ENCODE data around the gene RTKN2.
A peak's percentile ranks its signal among the peaks of the same experiment; 100 is the strongest.
"Not testable (repeated sequence)": the region's sequence is repeated elsewhere in the genome, so short reads cannot be mapped to it uniquely, and the experiment has no call there.

The RTKN2 gene

DNA sequence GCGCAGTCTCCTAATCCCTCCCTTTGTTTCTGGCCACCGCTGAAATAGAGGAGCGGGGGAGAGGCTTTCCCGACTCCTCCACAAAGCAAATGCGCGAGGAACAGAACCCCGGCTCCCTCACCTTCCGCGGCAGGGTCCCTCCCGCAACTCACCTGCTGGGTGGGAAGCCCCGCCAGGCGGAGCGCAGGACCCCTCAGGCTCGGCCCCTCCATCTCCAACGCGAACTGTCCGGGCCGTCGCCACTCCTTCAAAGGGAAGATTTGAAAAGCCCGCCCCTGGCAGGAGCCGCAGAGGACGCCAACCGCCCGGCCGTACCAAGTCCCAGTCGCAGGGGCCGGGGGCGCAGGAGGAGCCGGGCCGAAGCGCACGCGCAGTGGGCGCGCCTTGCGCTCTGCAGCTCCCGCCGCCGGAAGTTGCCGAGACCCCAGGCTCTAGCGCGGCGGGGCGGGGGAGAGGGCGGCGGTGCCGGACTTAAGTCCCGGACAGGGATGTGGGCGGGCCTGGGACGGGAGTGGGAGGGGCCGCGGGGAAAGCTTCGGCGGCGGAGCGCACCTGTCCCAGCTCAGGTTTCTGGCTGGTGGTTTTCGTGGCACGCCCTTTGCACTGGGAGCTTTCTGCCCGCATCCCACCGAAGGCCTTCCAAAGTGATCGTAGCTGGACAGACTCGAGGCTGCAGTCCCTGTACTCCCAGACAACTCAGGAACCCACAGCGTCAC is at the start of gene RTKN2:
Gene RTKN2 (minus strand): TSS at position 446 of the 716 bp plus-strand sequence. CDS start 234 bp downstream, at position 212.
- peaks cover 15% of the 10 kb centered on the region for H3K27me3 ChIP-seq (ENCODE audit: control insufficient read depth, insufficient read depth, low read length)
- peak within 1 kb of the TSS; percentile 81 for H3K9ac ChIP-seq (ENCODE audit: low read depth, low read length)
- H3K9me3 ChIP-seq (ENCODE audit: control insufficient read depth, insufficient read depth, low read length) = no peaks in the 10 kb centered on the region
- H3K4me1 ChIP-seq (ENCODE audit: control insufficient read depth, insufficient read depth, low read length) = peaks cover 11% of the 10 kb centered on the region
- no peaks in the 10 kb centered on the region for H3K36me3 ChIP-seq (ENCODE audit: control insufficient read depth, insufficient read depth, low read length)
- peak within 1 kb of the TSS; percentile 74 for H3K4me3 ChIP-seq (ENCODE audit: low read depth, low read length)

DNA sequence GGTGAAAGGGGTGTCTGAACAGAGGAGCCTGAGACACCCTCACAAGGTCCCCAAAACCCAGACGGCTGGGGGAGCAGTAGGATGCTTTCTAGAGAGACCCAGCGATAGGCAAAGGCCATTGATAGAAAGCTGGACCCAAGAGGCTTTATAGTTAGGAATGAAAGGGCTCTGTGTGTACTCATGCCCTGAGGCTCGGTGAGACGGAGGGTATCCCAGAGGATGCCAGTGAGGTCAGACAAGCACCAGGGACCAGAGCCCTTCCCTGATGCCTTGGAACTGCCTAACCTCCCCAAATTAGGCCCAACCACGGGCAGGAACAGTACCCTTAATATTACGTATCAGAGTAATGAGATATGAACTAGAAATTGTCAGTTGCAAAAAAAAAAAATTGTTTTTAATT is 48.6 kb upstream of the RTKN2 start:
- Histone ChIP-seq H3K4me3 (ENCODE audit: low read depth, low read length) (no peak overlapping the region), H3K36me3 (ENCODE audit: control insufficient read depth, insufficient read depth, low read length) (no peaks in the 10 kb centered on the region), H3K4me1 (ENCODE audit: control insufficient read depth, insufficient read depth, low read length) (no peaks in the 10 kb centered on the region), H3K9me3 (ENCODE audit: control insufficient read depth, insufficient read depth, low read length) (no peaks in the 10 kb centered on the region), H3K27me3 (ENCODE audit: control insufficient read depth, insufficient read depth, low read length) (no peaks in the 10 kb centered on the region), H3K9ac (ENCODE audit: low read depth, low read length) (no peak overlapping the region)

- Histone ChIP-seq H3K9me3 (ENCODE audit: control insufficient read depth, insufficient read depth, low read length) (no peaks in the 10 kb centered on the region), H3K4me3 (ENCODE audit: low read depth, low read length) (no peak overlapping the region), H3K9ac (ENCODE audit: low read depth, low read length) (no peak overlapping the region), H3K36me3 (ENCODE audit: control insufficient read depth, insufficient read depth, low read length) (no peaks in the 10 kb centered on the region), H3K27me3 (ENCODE audit: control insufficient read depth, insufficient read depth, low read length) (no peaks in the 10 kb centered on the region), H3K4me1 (ENCODE audit: control insufficient read depth, insufficient read depth, low read length) (no peaks in the 10 kb centered on the region)
These were observed 40.6 kb upstream of the RTKN2 start for GRCh38 chr10:62309254-62309653.

DNA sequence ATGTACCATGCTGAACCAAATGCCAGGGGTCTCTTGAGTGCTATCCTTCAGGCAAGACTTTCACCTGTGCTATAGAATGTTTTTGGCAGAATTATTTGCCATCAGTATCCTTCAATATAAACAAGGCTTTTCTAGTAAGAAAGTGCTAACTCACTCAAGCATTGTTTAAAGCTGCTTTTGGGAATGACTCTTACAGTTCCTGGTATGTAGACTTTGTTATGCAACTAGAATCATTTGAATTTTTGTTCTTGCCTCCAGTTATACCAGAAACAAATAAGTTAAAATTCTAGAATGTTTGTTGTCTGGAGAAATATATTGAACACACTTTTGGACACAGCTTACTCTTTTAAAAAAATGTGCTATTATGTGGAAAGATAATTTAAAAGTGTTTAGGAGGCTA is 39.5 kb upstream of the RTKN2 start:
- no peaks in the 10 kb centered on the region for H3K27me3 ChIP-seq (ENCODE audit: control insufficient read depth, insufficient read depth, low read length)
- H3K9ac ChIP-seq (ENCODE audit: low read depth, low read length) = no peak overlapping the region
- no peak overlapping the region for H3K4me3 ChIP-seq (ENCODE audit: low read depth, low read length)
- H3K4me1 ChIP-seq (ENCODE audit: control insufficient read depth, insufficient read depth, low read length) = no peaks in the 10 kb centered on the region
- H3K9me3 ChIP-seq (ENCODE audit: control insufficient read depth, insufficient read depth, low read length) = no peaks in the 10 kb centered on the region
- no peaks in the 10 kb centered on the region for H3K36me3 ChIP-seq (ENCODE audit: control insufficient read depth, insufficient read depth, low read length)

DNA sequence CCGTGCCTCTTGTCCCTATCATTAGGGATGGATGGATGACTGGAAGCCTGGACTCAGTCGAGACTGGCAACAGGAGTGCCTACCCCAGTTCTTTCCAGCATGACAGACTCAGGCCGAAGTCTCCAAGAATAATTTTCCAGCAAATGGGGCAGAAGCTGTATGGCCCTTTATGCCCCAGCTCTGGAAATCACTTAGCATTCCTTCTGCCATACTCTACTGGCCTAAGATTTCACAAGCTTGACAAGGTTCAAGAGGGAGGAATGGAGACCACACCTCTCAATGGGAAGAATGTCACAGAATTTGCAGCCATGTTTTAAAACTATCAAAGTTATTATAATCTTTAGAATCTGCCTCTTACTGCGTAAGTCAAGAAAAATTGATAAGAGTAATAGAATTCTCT is 39.0 kb upstream of the RTKN2 start:
- no peak overlapping the region for H3K9ac ChIP-seq (ENCODE audit: low read depth, low read length)
- H3K27me3 ChIP-seq (ENCODE audit: control insufficient read depth, insufficient read depth, low read length) = no peaks in the 10 kb centered on the region

DNA sequence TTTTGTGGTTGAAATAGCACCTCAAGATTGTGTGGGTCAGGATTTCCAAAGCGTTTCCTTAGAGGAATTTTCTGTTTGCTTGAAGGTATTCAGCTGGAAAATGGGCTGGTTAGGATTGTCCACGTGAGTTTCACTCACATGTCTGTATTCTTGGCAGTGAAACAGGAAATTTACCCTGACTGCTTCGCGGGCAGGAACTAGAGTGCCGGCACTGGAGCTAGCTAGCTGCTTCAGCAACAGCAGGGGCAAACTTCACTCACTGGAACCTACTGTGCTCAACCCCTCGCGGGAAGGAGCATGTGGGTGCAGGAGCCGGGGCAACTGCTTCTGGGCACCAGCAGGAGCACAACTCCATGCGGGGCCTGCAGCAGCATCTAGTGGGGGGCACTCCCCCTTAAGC is 38.0 kb upstream of the RTKN2 start:
- H3K36me3 ChIP-seq (ENCODE audit: control insufficient read depth, insufficient read depth, low read length) = no peaks in the 10 kb centered on the region
- no peaks in the 10 kb centered on the region for H3K9me3 ChIP-seq (ENCODE audit: control insufficient read depth, insufficient read depth, low read length)
- H3K4me3 ChIP-seq (ENCODE audit: low read depth, low read length) = no peak overlapping the region
- H3K4me1 ChIP-seq (ENCODE audit: control insufficient read depth, insufficient read depth, low read length) = no peaks in the 10 kb centered on the region
- no peak overlapping the region for H3K9ac ChIP-seq (ENCODE audit: low read depth, low read length)
- H3K27me3 ChIP-seq (ENCODE audit: control insufficient read depth, insufficient read depth, low read length) = no peaks in the 10 kb centered on the region

More for the DNA sequence above, 39.0 kb upstream of the RTKN2 start:
- no peaks in the 10 kb centered on the region for H3K36me3 ChIP-seq (ENCODE audit: control insufficient read depth, insufficient read depth, low read length)
- no peaks in the 10 kb centered on the region for H3K9me3 ChIP-seq (ENCODE audit: control insufficient read depth, insufficient read depth, low read length)
- H3K4me3 ChIP-seq (ENCODE audit: low read depth, low read length) = no peak overlapping the region
- no peaks in the 10 kb centered on the region for H3K4me1 ChIP-seq (ENCODE audit: control insufficient read depth, insufficient read depth, low read length)

DNA sequence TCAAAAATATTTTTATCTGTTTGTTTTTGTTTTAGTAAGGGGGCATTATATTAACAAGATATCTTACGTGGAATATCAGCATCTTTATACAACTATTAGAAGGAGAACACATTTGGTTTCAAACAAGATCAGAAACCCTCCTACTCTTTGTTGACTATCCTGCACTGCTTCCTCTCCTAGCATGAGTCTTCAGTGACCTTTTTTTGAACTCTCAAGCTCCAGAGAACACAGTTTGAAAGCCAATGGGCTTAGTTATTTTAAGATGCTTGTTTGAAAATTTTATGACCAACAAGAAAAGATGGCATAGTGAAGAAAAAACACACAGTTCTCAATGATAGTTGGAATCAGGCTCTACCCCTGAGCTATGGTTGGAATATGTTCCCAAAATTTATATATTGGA is 37.2 kb upstream of the RTKN2 start:
- H3K4me1 ChIP-seq (ENCODE audit: control insufficient read depth, insufficient read depth, low read length) = no peaks in the 10 kb centered on the region
- no peaks in the 10 kb centered on the region for H3K9me3 ChIP-seq (ENCODE audit: control insufficient read depth, insufficient read depth, low read length)
- no peak overlapping the region for H3K9ac ChIP-seq (ENCODE audit: low read depth, low read length)
- no peaks in the 10 kb centered on the region for H3K36me3 ChIP-seq (ENCODE audit: control insufficient read depth, insufficient read depth, low read length)
- no peak overlapping the region for H3K4me3 ChIP-seq (ENCODE audit: low read depth, low read length)
- H3K27me3 ChIP-seq (ENCODE audit: control insufficient read depth, insufficient read depth, low read length) = no peaks in the 10 kb centered on the region

- Histone ChIP-seq H3K9me3 (ENCODE audit: control insufficient read depth, insufficient read depth, low read length) (no peaks in the 10 kb centered on the region), H3K9ac (ENCODE audit: low read depth, low read length) (no peak overlapping the region), H3K27me3 (ENCODE audit: control insufficient read depth, insufficient read depth, low read length) (no peaks in the 10 kb centered on the region), H3K4me1 (ENCODE audit: control insufficient read depth, insufficient read depth, low read length) (no peaks in the 10 kb centered on the region), H3K36me3 (ENCODE audit: control insufficient read depth, insufficient read depth, low read length) (no peaks in the 10 kb centered on the region), H3K4me3 (ENCODE audit: low read depth, low read length) (no peak overlapping the region)
These were observed 35.3 kb upstream of the RTKN2 start for GRCh38 chr10:62303922-62304321.

GRCh38 chr10:62302760-62303159 is 34.1 kb upstream of the RTKN2 start:
- Histone ChIP-seq H3K9me3 (ENCODE audit: control insufficient read depth, insufficient read depth, low read length) (no peaks in the 10 kb centered on the region), H3K9ac (ENCODE audit: low read depth, low read length) (no peak overlapping the region), H3K27me3 (ENCODE audit: control insufficient read depth, insufficient read depth, low read length) (no peaks in the 10 kb centered on the region), H3K4me1 (ENCODE audit: control insufficient read depth, insufficient read depth, low read length) (no peaks in the 10 kb centered on the region), H3K4me3 (ENCODE audit: low read depth, low read length) (no peak overlapping the region), H3K36me3 (ENCODE audit: control insufficient read depth, insufficient read depth, low read length) (no peaks in the 10 kb centered on the region)

DNA sequence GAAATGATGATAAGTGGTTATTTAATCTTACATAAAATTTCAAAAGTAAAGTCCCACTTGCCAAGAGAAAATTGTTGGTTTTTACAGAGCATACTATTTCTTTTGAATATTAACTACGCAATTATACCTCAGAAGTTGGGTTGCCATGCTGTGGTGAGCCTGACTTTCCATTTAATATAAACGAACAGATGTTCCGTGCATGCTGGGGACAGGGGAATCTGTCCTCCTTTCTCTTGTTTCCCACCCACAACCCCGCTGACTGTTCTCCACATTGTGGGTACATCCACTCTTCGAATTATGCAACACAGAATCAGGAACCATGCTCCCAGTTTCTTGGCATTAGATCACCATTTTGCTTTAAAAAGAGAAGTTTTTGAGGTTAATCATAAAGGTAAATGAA is 29.2 kb upstream of the RTKN2 start:
- Histone ChIP-seq H3K9me3 (ENCODE audit: control insufficient read depth, insufficient read depth, low read length) (no peaks in the 10 kb centered on the region), H3K9ac (ENCODE audit: low read depth, low read length) (no peak overlapping the region), H3K4me1 (ENCODE audit: control insufficient read depth, insufficient read depth, low read length) (no peaks in the 10 kb centered on the region), H3K36me3 (ENCODE audit: control insufficient read depth, insufficient read depth, low read length) (no peaks in the 10 kb centered on the region), H3K4me3 (ENCODE audit: low read depth, low read length) (no peak overlapping the region), H3K27me3 (ENCODE audit: control insufficient read depth, insufficient read depth, low read length) (no peaks in the 10 kb centered on the region)

- Histone ChIP-seq H3K36me3 (ENCODE audit: control insufficient read depth, insufficient read depth, low read length) (no peaks in the 10 kb centered on the region), H3K9me3 (ENCODE audit: control insufficient read depth, insufficient read depth, low read length) (no peaks in the 10 kb centered on the region), H3K9ac (ENCODE audit: low read depth, low read length) (no peak overlapping the region), H3K27me3 (ENCODE audit: control insufficient read depth, insufficient read depth, low read length) (no peaks in the 10 kb centered on the region), H3K4me1 (ENCODE audit: control insufficient read depth, insufficient read depth, low read length) (no peaks in the 10 kb centered on the region), H3K4me3 (ENCODE audit: low read depth, low read length) (no peak overlapping the region)
These were observed 15.6 kb upstream of the RTKN2 start for GRCh38 chr10:62284221-62284620.

GRCh38 chr10:62281348-62281747 is 12.7 kb upstream of the RTKN2 start:
- H3K4me3 ChIP-seq (ENCODE audit: low read depth, low read length); H3K27me3 ChIP-seq (ENCODE audit: control insufficient read depth, insufficient read depth, low read length); H3K9me3 ChIP-seq (ENCODE audit: control insufficient read depth, insufficient read depth, low read length); H3K4me1 ChIP-seq (ENCODE audit: control insufficient read depth, insufficient read depth, low read length); H3K9ac ChIP-seq (ENCODE audit: low read depth, low read length); H3K36me3 ChIP-seq (ENCODE audit: control insufficient read depth, insufficient read depth, low read length): not testable (repeated sequence)
